ENCODE data around the gene MATN3.

DNA sequence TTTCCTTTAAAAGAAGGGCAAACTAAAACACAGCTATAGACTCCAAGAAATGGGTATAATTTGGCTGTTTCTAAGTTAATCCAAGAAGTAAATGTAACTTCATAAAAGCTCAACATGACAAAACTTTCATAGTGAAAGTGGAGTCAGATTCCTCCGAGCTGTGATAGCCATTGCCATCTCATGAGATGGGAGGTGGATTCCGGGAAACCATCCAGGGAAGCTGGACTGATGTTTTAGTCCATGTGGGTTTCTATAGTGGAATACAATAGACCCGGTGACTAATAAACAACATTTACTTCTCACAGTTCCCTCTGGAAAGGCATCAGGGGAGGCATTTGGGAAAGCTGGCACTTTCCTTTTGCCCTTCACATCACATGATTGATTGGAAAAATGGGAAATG is 49.0 kb upstream of the MATN3 start:
- TF ChIP-seq, protein P1, sequence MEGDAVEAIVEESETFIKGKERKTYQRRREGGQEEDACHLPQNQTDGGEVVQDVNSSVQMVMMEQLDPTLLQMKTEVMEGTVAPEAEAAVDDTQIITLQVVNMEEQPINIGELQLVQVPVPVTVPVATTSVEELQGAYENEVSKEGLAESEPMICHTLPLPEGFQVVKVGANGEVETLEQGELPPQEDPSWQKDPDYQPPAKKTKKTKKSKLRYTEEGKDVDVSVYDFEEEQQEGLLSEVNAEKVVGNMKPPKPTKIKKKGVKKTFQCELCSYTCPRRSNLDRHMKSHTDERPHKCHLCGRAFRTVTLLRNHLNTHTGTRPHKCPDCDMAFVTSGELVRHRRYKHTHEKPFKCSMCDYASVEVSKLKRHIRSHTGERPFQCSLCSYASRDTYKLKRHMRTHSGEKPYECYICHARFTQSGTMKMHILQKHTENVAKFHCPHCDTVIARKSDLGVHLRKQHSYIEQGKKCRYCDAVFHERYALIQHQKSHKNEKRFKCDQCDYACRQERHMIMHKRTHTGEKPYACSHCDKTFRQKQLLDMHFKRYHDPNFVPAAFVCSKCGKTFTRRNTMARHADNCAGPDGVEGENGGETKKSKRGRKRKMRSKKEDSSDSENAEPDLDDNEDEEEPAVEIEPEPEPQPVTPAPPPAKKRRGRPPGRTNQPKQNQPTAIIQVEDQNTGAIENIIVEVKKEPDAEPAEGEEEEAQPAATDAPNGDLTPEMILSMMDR (conservative IDR thresholded peaks at IDR 0.05 in 1 of 2, IDR thresholded peaks at IDR 0.05 in 1 of 2; ENCODE audit: extremely low read depth in 1 of 2, insufficient read depth in 1 of 2, low read depth in 1 of 2, low read length in 2 of 2) = no peak
- TF ChIP-seq EZH2 (IDR thresholded peaks at IDR 0.05; ENCODE audit: borderline replicate concordance, low read length) = no peak

Data from mammary epithelial cell (primary cell).